Measurements from ENCODE around the gene SCO2.

Gene SCO2

GRCh38 chr22:50525104-50525857, at the start of gene SCO2:
TSS of gene SCO2 (minus strand) at chr22:50525598. CDS start at chr22:50524411, 1,187 bp downstream.
- DNase-seq: peak; percentile 94

GRCh38 chr22:50574383-50574755, 49.0 kb upstream of the SCO2 start:
- no peak for DNase-seq

- no peak for DNase-seq
Observed at GRCh38 chr22:50573491-50574382, 48.3 kb upstream of the SCO2 start.

GRCh38 chr22:50572965-50573364, 47.6 kb upstream of the SCO2 start:
- no peak for DNase-seq

- no peak for DNase-seq
Observed at GRCh38 chr22:50571264-50572175, 46.1 kb upstream of the SCO2 start.

- no peak for DNase-seq
Observed at GRCh38 chr22:50570861-50571260, 45.5 kb upstream of the SCO2 start.

- no peak for DNase-seq
Observed at GRCh38 chr22:50569896-50570535, 44.6 kb upstream of the SCO2 start.

GRCh38 chr22:50569041-50569459, 43.7 kb upstream of the SCO2 start:
- no peak for DNase-seq

- DNase-seq: no peak
Observed at GRCh38 chr22:50568626-50569025, 43.2 kb upstream of the SCO2 start.

GRCh38 chr22:50567721-50568252, 42.4 kb upstream of the SCO2 start:
- no peak for DNase-seq

GRCh38 chr22:50564289-50564688, 38.9 kb upstream of the SCO2 start:
- DNase-seq: no peak

- no peak for DNase-seq
Observed at GRCh38 chr22:50563413-50564160, 38.2 kb upstream of the SCO2 start.

- peak; percentile 93 for DNase-seq
Observed at GRCh38 chr22:50562523-50563412, 37.4 kb upstream of the SCO2 start, which contains the start of gene SYCE3. TSS of gene SYCE3 (minus strand) at chr22:50562919. CDS start at chr22:50556405, 6,514 bp downstream.

GRCh38 chr22:50561401-50562358, 36.3 kb upstream of the SCO2 start:
- DNase-seq: no peak

- DNase-seq: no peak
Observed at GRCh38 chr22:50560034-50560433, 34.6 kb upstream of the SCO2 start.

- DNase-seq: peak; percentile 56
Observed at GRCh38 chr22:50556703-50557102, 31.3 kb upstream of the SCO2 start.

GRCh38 chr22:50553310-50553709, 27.9 kb upstream of the SCO2 start:
- DNase-seq: no peak

GRCh38 chr22:50551160-50551752, 25.9 kb upstream of the SCO2 start:
- DNase-seq: no peak

- no peak for DNase-seq
Observed at GRCh38 chr22:50550395-50550794, 25.0 kb upstream of the SCO2 start.
